K562 (cell line): ENCODE results near the gene DLX2. TPM values are rescaled to one million over a fixed set of nuclear protein-coding genes. Genes with fewer than 3 reads are reported as not detected.

Experiments used
- CBFA2T2 ChIP-seq: fragments of 450-650 bp; conservative IDR thresholded peaks from 2 replicates; pipeline ENCODE4 v1.6.1; 2017; ENCODE audit warnings: mild to moderate bottlenecking
- CBX5 ChIP-seq: IDR thresholded peaks from 2 replicates; pipeline ENCODE4 v1.6.1; 2014; ENCODE audit warnings: low read depth, borderline replicate concordance
- HCFC1 ChIP-seq: IDR thresholded peaks from 2 replicates; pipeline ENCODE4 v1.6.1; 2012; ENCODE audit warnings: low read depth, low read length, improper control_type of control experiment
- MBD2 ChIP-seq: sonication (generic); IDR thresholded peaks from 2 replicates; pipeline ENCODE4 v1.6.1; 2016; ENCODE audit warnings: low read depth, borderline replicate concordance
- NR0B1 ChIP-seq: fragments of 450-650 bp; IDR thresholded peaks from one replicate; pipeline ENCODE4 v1.6.1; 2018; ENCODE audit warnings: mild to moderate bottlenecking, moderate library complexity; ENCODE audit not compliant: partially characterized antibody
- PATZ1 ChIP-seq: fragments of 250-450 bp; sonication (Bioruptor Pico); IDR thresholded peaks from 2 replicates; pipeline ENCODE4 v1.5.0; 2020; ENCODE audit warnings: mild to moderate bottlenecking, borderline replicate concordance
- PKNOX1 ChIP-seq: fragments of 450-650 bp; IDR thresholded peaks from 2 replicates; pipeline ENCODE4 v1.6.1; 2016
- POLR2G ChIP-seq: fragments of 200-400 bp; formaldehyde crosslinking; IDR thresholded peaks from 2 replicates; pipeline ENCODE4 v1.6.1; 2017; ENCODE audit warnings: low read depth, mild to moderate bottlenecking, antibody characterized with exemption, low read length, moderate library complexity
- RBM34 ChIP-seq: fragments of 200-400 bp; formaldehyde crosslinking; IDR thresholded peaks from 2 replicates; pipeline ENCODE4 v1.6.1; 2018; ENCODE audit warnings: low read length, borderline replicate concordance; ENCODE audit not compliant: insufficient read depth
- SAFB2 ChIP-seq: fragments of 200-400 bp; formaldehyde crosslinking; IDR thresholded peaks from 2 replicates; pipeline ENCODE4 v1.6.1; 2018; ENCODE audit warnings: borderline replicate concordance, low read length, low read depth, moderate library complexity; ENCODE audit not compliant: severe bottlenecking
- SAP30 ChIP-seq: fragments of 200-600 bp; sonication (generic); IDR thresholded peaks from 2 replicates; pipeline ENCODE4 v1.6.1; 2012; ENCODE audit warnings: borderline replicate concordance, low read depth, mild to moderate bottlenecking, moderate library complexity, low read length, control low read depth, inconsistent platforms; ENCODE audit not compliant: insufficient read depth, poor library complexity, severe bottlenecking
- SIRT6 ChIP-seq: IDR thresholded peaks from one replicate; pipeline ENCODE4 v1.6.1; 2012; ENCODE audit warnings: low read depth, mild to moderate bottlenecking, control low read depth, inconsistent platforms, low read length, moderate library complexity
- SMAD2 ChIP-seq: fragments of 150-350 bp; IDR thresholded peaks from 2 replicates; pipeline ENCODE4 v1.6.1; 2014; ENCODE audit warnings: low read depth, mild to moderate bottlenecking, low read length
- TRIM24 ChIP-seq, 2 experiments: fragments of 450-650 bp; IDR thresholded peaks; 2 replicates each; pipeline ENCODE4 v1.6.1; 2016
- ZFP91 ChIP-seq: sonication (generic); formaldehyde crosslinking; IDR thresholded peaks from 2 replicates; pipeline ENCODE4 v1.8.0; 2022; ENCODE audit warnings: mild to moderate bottlenecking, missing genetic modification reagents
- ZFPM2 ChIP-seq: fragments of 250-450 bp; sonication (Bioruptor Pico); IDR thresholded peaks from 2 replicates; pipeline ENCODE4 v1.5.1; 2022; ENCODE audit warnings: mild to moderate bottlenecking
- ZNF354B ChIP-seq: fragments of 250-450 bp; sonication (Bioruptor Pico); IDR thresholded peaks from 2 replicates; pipeline ENCODE4 v1.4.0; 2020
- ZNF431 ChIP-seq: sonication (generic); formaldehyde crosslinking; IDR thresholded peaks from 2 replicates; pipeline ENCODE4 v1.8.0; 2022; ENCODE audit warnings: mild to moderate bottlenecking, missing genetic modification reagents
- ZNF57 ChIP-seq: fragments of 450-650 bp; formaldehyde crosslinking; IDR thresholded peaks from 2 replicates; pipeline ENCODE4 v1.4.0; 2020; ENCODE audit warnings: mild to moderate bottlenecking, moderate library complexity
- ZNF668 ChIP-seq: fragments of 250-450 bp; sonication (Bioruptor Pico); IDR thresholded peaks from 2 replicates; pipeline ENCODE4 v1.8.0; 2022; ENCODE audit warnings: mild to moderate bottlenecking, inconsistent platforms
- ZNF778 ChIP-seq: fragments of 450-650 bp; formaldehyde crosslinking; IDR thresholded peaks from 2 replicates; pipeline ENCODE4 v1.4.0; 2020; ENCODE audit warnings: mild to moderate bottlenecking, moderate library complexity
- ZNF79 ChIP-seq: fragments of 250-450 bp; sonication (Bioruptor Pico); IDR thresholded peaks from 2 replicates; pipeline ENCODE4 v1.4.0; 2020; ENCODE audit warnings: low read depth, mild to moderate bottlenecking, moderate library complexity
- polyA plus RNA-seq, 8 experiments: library from polyadenylated mRNA; depleted of rRNA in 4 of 8; stranded (reverse) in 5 of 8; unstranded in 3 of 8; fragments of >200 nt; fragmentation: Nextera tagmentation in 2 of 8; fragmentation: Illumina TruSeq in 1 of 8; extraction: Ambion mirVana in 2 of 8; extraction: Trizol in 1 of 8; gene quantifications; 2 replicates each; pipeline versions ENCODE4 v1.2.1 to v1.2.3, GENCODE V29; 2011 to 2014; ENCODE audit warnings: inconsistent platforms in 1 of 8, missing spikeins in 1 of 8
- total RNA-seq, 7 experiments: library from RNA; depleted of rRNA in 6 of 7; stranded (reverse); fragments of >200 nt in 6 of 7; fragmentation: Illumina TruSeq in 2 of 7; extraction: Trizol in 2 of 7; gene quantifications; 2 replicates each; pipeline versions ENCODE4 v1.2.1 to v1.2.3, GENCODE V29; 2011 to 2021; ENCODE audit warnings: low replicate concordance in 1 of 7

The DLX2 gene
- total and polyA plus RNA-seq, 9 of the 15 experiments (the other 6 are each of a cell fraction or from before 2014, with no cell fraction given), result 0.14 to 4.3 (median 0.86) TPM

GRCh38 chr2:172084645-172085459 lies 17.8 kb downstream of the DLX2 start (continued):
- TF ChIP-seq POLR2G, result peak; percentile 94
- no peak for TF ChIP-seq ZNF668 (CRISPR knock-in tag)
- TF ChIP-seq PKNOX1, result peak; percentile 25; the same call in 1 of the 2 replicates
- TF ChIP-seq ZFP91 (CRISPR knock-in tag), result no peak
- no peak for TF ChIP-seq SMAD2
- TF ChIP-seq PATZ1 (CRISPR knock-in tag), result no peak
- TF ChIP-seq ZNF354B (CRISPR knock-in tag), result no peak
- TF ChIP-seq TRIM24 (IDR thresholded peaks at IDR 0.05), result peak; percentile 53 to 66; a peak in 2 of 4 replicates
- TF ChIP-seq SAFB2, result no peak
- no peak for TF ChIP-seq SIRT6
- no peak for TF ChIP-seq ZNF79
- TF ChIP-seq ZNF778 (CRISPR knock-in tag), result no peak
- no peak for TF ChIP-seq ZNF57
- TF ChIP-seq ZNF431, result peak; percentile 40; the same call in 1 of the 2 replicates
- no peak; the same call in 1 of the 2 replicates for TF ChIP-seq ZFPM2 (CRISPR knock-in tag)
- peak; percentile 56; the same call in 1 of the 2 replicates for TF ChIP-seq MBD2
- TF ChIP-seq SAP30, result peak; percentile 81
- TF ChIP-seq CBFA2T2, result 0 out of 2 replicates have a peak, but pooled peaks have one; percentile 23
- TF ChIP-seq RBM34, result 0 out of 2 replicates have a peak, but pooled peaks have one; percentile 21
- no peak for TF ChIP-seq CBX5
- TF ChIP-seq HCFC1, result peak; percentile 27; the same call in 1 of the 2 replicates
- TF ChIP-seq NR0B1, result no peak
